ENCODE measurements around the gene ALDOA.

DNA sequence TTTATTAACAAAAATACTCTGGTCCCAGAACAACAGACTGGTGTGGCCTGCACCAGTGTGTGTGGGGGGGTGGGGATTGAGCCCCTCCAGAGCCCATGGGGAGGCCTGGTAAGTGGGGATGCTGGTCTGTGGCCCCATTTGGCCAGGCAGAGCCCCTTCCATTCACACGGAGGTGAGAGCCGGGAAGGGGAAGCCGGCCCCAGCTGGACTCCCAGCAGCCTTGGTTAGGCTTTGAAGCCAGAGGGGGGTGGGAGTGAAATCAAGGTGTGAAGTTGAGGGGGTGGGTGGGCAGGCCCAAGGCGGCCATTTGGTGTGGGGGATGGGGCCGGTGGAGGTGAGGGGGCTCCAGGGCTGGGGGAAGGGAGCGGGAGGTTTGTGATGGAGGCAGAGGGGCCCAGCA lies 20.3 kb downstream of the ALDOA start:
- TF ChIP-seq, protein P1, sequence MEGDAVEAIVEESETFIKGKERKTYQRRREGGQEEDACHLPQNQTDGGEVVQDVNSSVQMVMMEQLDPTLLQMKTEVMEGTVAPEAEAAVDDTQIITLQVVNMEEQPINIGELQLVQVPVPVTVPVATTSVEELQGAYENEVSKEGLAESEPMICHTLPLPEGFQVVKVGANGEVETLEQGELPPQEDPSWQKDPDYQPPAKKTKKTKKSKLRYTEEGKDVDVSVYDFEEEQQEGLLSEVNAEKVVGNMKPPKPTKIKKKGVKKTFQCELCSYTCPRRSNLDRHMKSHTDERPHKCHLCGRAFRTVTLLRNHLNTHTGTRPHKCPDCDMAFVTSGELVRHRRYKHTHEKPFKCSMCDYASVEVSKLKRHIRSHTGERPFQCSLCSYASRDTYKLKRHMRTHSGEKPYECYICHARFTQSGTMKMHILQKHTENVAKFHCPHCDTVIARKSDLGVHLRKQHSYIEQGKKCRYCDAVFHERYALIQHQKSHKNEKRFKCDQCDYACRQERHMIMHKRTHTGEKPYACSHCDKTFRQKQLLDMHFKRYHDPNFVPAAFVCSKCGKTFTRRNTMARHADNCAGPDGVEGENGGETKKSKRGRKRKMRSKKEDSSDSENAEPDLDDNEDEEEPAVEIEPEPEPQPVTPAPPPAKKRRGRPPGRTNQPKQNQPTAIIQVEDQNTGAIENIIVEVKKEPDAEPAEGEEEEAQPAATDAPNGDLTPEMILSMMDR (IDR thresholded peaks at IDR 0.05), result no peak
- TF ChIP-seq POLR2A (IDR thresholded peaks at IDR 0.05) (no peak), POLR2AphosphoS5 (IDR thresholded peaks at IDR 0.05; ENCODE audit: insufficient read depth in 1 of 2, low read depth in 1 of 2) (no peak)

All from vagina (tissue), 2 donors.